Ishikawa (cell line): ENCODE measurements around the gene PRKAR2A.

ENCODE experiments used
- CEBPB ChIP-seq: IDR thresholded peaks from 2 replicates; pipeline ENCODE4 v1.6.1; 2012
- CREB1 ChIP-seq: IDR thresholded peaks from 2 replicates; pipeline ENCODE4 v1.6.1; 2012; ENCODE audit warnings: low read depth
- EGR1 ChIP-seq: IDR thresholded peaks from 2 replicates; pipeline ENCODE4 v1.6.1; 2012
- EP300 ChIP-seq: IDR thresholded peaks from 2 replicates; pipeline ENCODE4 v1.6.1; 2012; ENCODE audit warnings: borderline replicate concordance
- FOXM1 ChIP-seq: IDR thresholded peaks from 2 replicates; pipeline ENCODE4 v1.6.1; 2012; ENCODE audit warnings: low read depth, borderline replicate concordance
- NFIC ChIP-seq: IDR thresholded peaks from 2 replicates; pipeline ENCODE4 v1.6.1; 2012
- RAD21 ChIP-seq: IDR thresholded peaks from 2 replicates; pipeline ENCODE4 v1.6.1; 2012; ENCODE audit warnings: low read depth
- TAF1 ChIP-seq: IDR thresholded peaks from 2 replicates; pipeline ENCODE4 v1.6.1; 2012; ENCODE audit warnings: low read depth, mild to moderate bottlenecking
- TCF12 ChIP-seq: IDR thresholded peaks from 2 replicates; pipeline ENCODE4 v1.6.1; 2012; ENCODE audit warnings: low read depth
- TEAD4 ChIP-seq: IDR thresholded peaks from 2 replicates; pipeline ENCODE4 v1.6.1; 2012
- YY1 ChIP-seq: IDR thresholded peaks from 2 replicates; pipeline ENCODE4 v1.6.1; 2012; ENCODE audit warnings: low read depth
- ZBTB7A ChIP-seq: IDR thresholded peaks from 2 replicates; pipeline ENCODE4 v1.6.1; 2012; ENCODE audit warnings: low read depth
- TF ChIP-seq, protein P1 (sequence below): IDR thresholded peaks from 2 replicates; pipeline ENCODE4 v1.6.1; 2012
- TF ChIP-seq, protein P2 (sequence below): IDR thresholded peaks from 2 replicates; pipeline ENCODE4 v1.6.1; 2012; ENCODE audit warnings: low read depth, mild to moderate bottlenecking
- TF ChIP-seq, protein P3 (sequence below): IDR thresholded peaks from 2 replicates; pipeline ENCODE4 v1.6.1; 2012

The PRKAR2A gene

DNA sequence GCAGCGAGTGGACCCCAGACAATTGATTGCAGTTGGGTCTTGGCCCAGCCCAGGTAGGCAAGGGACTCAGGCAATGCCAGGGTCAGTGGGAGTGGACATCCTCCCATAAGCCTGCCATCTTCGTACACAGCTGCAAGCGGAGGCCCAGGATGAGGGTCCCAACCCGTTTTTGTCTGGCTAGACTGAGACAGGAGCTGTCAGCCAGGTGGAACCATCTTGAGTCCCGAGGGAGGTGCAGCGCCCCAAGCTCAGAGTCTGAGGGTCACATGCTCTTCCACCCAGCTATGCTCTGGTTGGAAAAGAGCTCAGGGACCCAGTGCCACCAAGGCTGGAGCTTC lies 108.1 kb downstream of the PRKAR2A start:
- TF ChIP-seq ZBTB7A (no peak), CREB1 (no peak), YY1 (no peak), CEBPB (no peak), TEAD4 (no peak), TAF1 (no peak), TCF12 (no peak), EP300 (no peak), EGR1 (no peak), NFIC (no peak)
- TF ChIP-seq, protein P1, sequence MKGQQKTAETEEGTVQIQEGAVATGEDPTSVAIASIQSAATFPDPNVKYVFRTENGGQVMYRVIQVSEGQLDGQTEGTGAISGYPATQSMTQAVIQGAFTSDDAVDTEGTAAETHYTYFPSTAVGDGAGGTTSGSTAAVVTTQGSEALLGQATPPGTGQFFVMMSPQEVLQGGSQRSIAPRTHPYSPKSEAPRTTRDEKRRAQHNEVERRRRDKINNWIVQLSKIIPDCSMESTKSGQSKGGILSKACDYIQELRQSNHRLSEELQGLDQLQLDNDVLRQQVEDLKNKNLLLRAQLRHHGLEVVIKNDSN: no peak
- TF ChIP-seq, protein P2, sequence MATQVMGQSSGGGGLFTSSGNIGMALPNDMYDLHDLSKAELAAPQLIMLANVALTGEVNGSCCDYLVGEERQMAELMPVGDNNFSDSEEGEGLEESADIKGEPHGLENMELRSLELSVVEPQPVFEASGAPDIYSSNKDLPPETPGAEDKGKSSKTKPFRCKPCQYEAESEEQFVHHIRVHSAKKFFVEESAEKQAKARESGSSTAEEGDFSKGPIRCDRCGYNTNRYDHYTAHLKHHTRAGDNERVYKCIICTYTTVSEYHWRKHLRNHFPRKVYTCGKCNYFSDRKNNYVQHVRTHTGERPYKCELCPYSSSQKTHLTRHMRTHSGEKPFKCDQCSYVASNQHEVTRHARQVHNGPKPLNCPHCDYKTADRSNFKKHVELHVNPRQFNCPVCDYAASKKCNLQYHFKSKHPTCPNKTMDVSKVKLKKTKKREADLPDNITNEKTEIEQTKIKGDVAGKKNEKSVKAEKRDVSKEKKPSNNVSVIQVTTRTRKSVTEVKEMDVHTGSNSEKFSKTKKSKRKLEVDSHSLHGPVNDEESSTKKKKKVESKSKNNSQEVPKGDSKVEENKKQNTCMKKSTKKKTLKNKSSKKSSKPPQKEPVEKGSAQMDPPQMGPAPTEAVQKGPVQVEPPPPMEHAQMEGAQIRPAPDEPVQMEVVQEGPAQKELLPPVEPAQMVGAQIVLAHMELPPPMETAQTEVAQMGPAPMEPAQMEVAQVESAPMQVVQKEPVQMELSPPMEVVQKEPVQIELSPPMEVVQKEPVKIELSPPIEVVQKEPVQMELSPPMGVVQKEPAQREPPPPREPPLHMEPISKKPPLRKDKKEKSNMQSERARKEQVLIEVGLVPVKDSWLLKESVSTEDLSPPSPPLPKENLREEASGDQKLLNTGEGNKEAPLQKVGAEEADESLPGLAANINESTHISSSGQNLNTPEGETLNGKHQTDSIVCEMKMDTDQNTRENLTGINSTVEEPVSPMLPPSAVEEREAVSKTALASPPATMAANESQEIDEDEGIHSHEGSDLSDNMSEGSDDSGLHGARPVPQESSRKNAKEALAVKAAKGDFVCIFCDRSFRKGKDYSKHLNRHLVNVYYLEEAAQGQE: no peak
- TF ChIP-seq, protein P3, sequence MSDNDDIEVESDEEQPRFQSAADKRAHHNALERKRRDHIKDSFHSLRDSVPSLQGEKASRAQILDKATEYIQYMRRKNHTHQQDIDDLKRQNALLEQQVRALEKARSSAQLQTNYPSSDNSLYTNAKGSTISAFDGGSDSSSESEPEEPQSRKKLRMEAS: no peak

DNA sequence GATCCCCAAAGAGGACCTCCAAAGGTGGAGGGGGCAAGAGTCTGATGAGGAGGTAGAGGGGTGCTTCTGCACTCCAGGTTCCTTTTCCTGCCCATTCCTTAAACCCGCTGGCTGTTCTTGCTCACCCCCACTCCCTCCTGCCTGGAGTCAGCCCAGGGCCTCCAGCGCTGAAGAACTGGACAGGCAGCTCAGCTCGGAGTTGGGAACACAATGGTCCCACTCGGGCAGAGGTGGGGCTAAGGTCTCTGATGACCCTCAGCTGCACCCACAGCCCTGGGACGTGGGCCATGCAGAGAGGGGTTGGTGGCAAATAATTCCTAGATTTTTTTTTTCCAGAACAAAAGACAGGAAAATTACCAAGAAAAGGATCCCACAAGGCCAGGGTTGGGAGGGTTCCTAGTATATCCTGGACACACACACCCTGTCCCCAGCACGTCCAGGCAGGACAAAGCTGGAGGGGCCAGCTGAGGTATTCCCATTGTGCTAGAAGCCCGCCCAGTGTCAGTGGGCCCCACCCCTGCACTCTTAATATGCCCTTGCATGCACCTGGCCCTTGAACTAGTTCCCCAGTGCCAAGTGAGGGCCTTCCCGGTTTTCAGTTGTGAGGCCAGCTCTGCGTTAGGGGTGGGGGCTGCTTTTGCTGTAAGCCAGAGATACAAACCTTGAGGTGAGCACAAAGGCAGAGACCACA lies 108.6 kb downstream of the PRKAR2A start:
- TF ChIP-seq, protein P2: no peak
- no peak for TF ChIP-seq EGR1
- no peak for TF ChIP-seq TCF12
- TF ChIP-seq CREB1: no peak
- no peak for TF ChIP-seq ZBTB7A
- TF ChIP-seq, protein P1: no peak
- TF ChIP-seq NFIC: no peak
- no peak for TF ChIP-seq YY1
- TF ChIP-seq, protein P3: no peak
- no peak for TF ChIP-seq TAF1
- no peak for TF ChIP-seq TEAD4
- TF ChIP-seq FOXM1: no peak
- TF ChIP-seq RAD21: no peak
- TF ChIP-seq CEBPB: no peak
- no peak for TF ChIP-seq EP300

DNA sequence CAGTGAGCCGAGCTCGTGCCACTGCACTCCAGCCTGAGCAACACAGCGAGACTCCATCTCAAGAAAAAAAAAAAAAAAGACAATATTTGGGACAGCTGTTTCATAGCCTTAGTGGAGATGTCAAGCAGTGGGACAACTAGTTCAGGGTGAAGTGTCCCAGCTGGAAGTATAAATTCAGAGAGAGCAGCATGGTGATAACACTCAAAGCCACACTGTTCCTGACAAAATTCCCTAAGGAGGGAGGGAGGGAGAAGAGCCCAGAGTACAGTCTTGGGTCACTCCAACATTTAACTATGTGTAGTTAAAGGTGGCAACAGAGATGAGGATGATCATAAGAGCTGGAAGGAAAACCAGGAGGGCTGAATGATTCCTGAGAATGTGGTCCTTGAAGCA lies 109.5 kb downstream of the PRKAR2A start:
- TF ChIP-seq, protein P3: no peak
- no peak for TF ChIP-seq ZBTB7A
- TF ChIP-seq, protein P2: no peak
- no peak for TF ChIP-seq FOXM1
- no peak for TF ChIP-seq CREB1
- TF ChIP-seq TAF1: no peak
- no peak for TF ChIP-seq TCF12
- no peak for TF ChIP-seq RAD21
- TF ChIP-seq TEAD4: no peak
- TF ChIP-seq YY1: no peak
- no peak for TF ChIP-seq NFIC
- no peak for TF ChIP-seq CEBPB
- no peak for TF ChIP-seq EGR1
- TF ChIP-seq EP300: no peak
- TF ChIP-seq, protein P1: no peak

DNA sequence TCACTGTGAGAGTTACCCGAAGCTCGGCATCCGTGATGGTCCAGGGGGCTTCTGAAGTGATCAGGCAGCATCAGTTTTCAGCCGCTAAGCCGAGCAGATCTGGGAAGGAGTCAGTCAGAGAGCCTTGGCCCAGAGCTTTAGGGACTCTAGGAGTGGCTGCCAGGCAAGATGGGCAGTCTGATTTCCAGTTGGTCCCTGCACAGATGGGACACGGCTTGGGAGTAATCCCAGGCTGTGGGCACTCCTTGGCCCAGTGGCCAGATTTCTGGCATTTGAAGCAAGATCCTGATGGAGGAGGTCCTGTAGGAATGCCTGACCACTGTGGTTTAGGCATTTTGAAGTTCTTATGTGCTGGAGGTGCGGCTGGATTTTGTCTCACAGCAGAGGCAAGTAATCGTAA lies 120.2 kb downstream of the PRKAR2A start:
- no peak for TF ChIP-seq YY1
- no peak for TF ChIP-seq EGR1
- TF ChIP-seq, protein P3: no peak
- no peak for TF ChIP-seq EP300
- TF ChIP-seq, protein P1: no peak
- TF ChIP-seq TEAD4: no peak
- no peak for TF ChIP-seq ZBTB7A
- TF ChIP-seq CREB1: no peak
- TF ChIP-seq, protein P2: no peak
- no peak for TF ChIP-seq CEBPB
- TF ChIP-seq NFIC: no peak
- no peak for TF ChIP-seq TAF1
